SU-DHL-6 (cell line): Measurements from ENCODE around the gene BNIP5.

Experiments
- H2AFZ ChIP-seq: fragments of 200-600 bp; sonication (generic); 2 replicates; pipeline ENCODE4 v1.6.1; 2014; ENCODE audit warnings: low read depth, mild to moderate bottlenecking, moderate library complexity, mixed read lengths, antibody characterized with exemption, low read length; ENCODE audit not compliant: severe bottlenecking
- H3F3A ChIP-seq: fragments of 200-600 bp; shearing (Covaris generic); 2 replicates; pipeline ENCODE4 v1.6.0; 2016; ENCODE audit warnings: antibody characterized with exemption, mild to moderate bottlenecking; ENCODE audit not compliant: insufficient read depth
- H3K27ac ChIP-seq: fragments of 200-600 bp; sonication (generic); 2 replicates; pipeline ENCODE4 v1.5.1; 2016; ENCODE audit warnings: low read depth, mild to moderate bottlenecking, low read length, moderate library complexity, mixed read lengths
- H3K27me3 ChIP-seq: fragments of 200-600 bp; sonication (generic), shearing (Covaris generic); 2 replicates; pipeline ENCODE4 v1.6.0; 2014; ENCODE audit warnings: mild to moderate bottlenecking, low read length
- H3K36me3 ChIP-seq: fragments of 200-600 bp; sonication (generic); 2 replicates; pipeline ENCODE4 v1.6.1; 2014; ENCODE audit warnings: mild to moderate bottlenecking, low read length, mixed read lengths
- H3K4me2 ChIP-seq: fragments of 300-600, 200-600 bp; shearing (Covaris generic), sonication (generic); 2 replicates; pipeline ENCODE4 v1.6.0; 2014; ENCODE audit warnings: low read length, low read depth, mild to moderate bottlenecking; ENCODE audit not compliant: poor library complexity, severe bottlenecking
- H3K4me3 ChIP-seq: fragments of 200-600 bp; sonication (generic); 2 replicates; pipeline ENCODE4 v1.5.1; 2014; ENCODE audit warnings: antibody characterized with exemption, low read length, mild to moderate bottlenecking, mixed read lengths; ENCODE audit not compliant: insufficient read depth, poor library complexity, severe bottlenecking
- H3K79me2 ChIP-seq: fragments of 200-600 bp; sonication (generic); 2 replicates; pipeline ENCODE4 v1.6.1; 2014; ENCODE audit warnings: mild to moderate bottlenecking, low read length, moderate library complexity; ENCODE audit not compliant: insufficient read depth
- H3K9ac ChIP-seq: fragments of 200-600 bp; sonication (generic); 2 replicates; pipeline ENCODE4 v1.7.0; 2014; ENCODE audit warnings: mild to moderate bottlenecking, low read length
- H3K9me2 ChIP-seq: fragments of 200-600 bp; sonication (generic); replicated peaks from 2 replicates; pipeline ENCODE4 v1.6.1; 2014; ENCODE audit warnings: low read length; ENCODE audit not compliant: insufficient read depth
- H3K9me3 ChIP-seq: fragments of 200-600 bp; sonication (generic); 2 replicates; pipeline ENCODE4 v1.6.1; 2014; ENCODE audit warnings: low read length, mixed read lengths; ENCODE audit not compliant: insufficient read depth
- H4K20me1 ChIP-seq: fragments of 200-600 bp; sonication (generic); 2 replicates; pipeline ENCODE4 v1.6.1; 2014; ENCODE audit warnings: low read depth, mild to moderate bottlenecking, antibody characterized with exemption, low read length, moderate library complexity, mixed read lengths
- CTCF ChIP-seq: fragments of 200-600 bp; sonication (generic); IDR thresholded peaks from one replicate; pipeline ENCODE4 v1.5.1; 2017; ENCODE audit warnings: antibody characterized with exemption, mild to moderate bottlenecking, low read length, moderate library complexity; ENCODE audit not compliant: insufficient read depth, poor library complexity, severe bottlenecking
- EZH2phosphoT487 ChIP-seq: fragments of 200-600 bp; sonication (generic), shearing (Covaris generic); conservative IDR thresholded peaks from 2 replicates; pipeline ENCODE4 v1.6.1; 2018; ENCODE audit warnings: mild to moderate bottlenecking, antibody characterized with exemption, low read length, moderate library complexity, mixed read lengths

BNIP5 gene

GRCh38 chr6:36286858-36287257, 49.8 kb downstream of the BNIP5 start:
- no peaks in the 10 kb centered on the region for H4K20me1 ChIP-seq
- H3F3A ChIP-seq, result no peaks in the 10 kb centered on the region
- no peaks in the 10 kb centered on the region for H3K36me3 ChIP-seq
- H3K9me2 ChIP-seq, result no peaks in the 10 kb centered on the region
- no peak for TF ChIP-seq CTCF
- no peak for TF ChIP-seq EZH2phosphoT487
- no peaks in the 10 kb centered on the region for H3K79me2 ChIP-seq
- H2AFZ ChIP-seq, result no peak overlapping the region
- no peak overlapping the region for H3K27ac ChIP-seq
- H3K4me2 ChIP-seq, result no peak overlapping the region
- no peak overlapping the region for H3K4me3 ChIP-seq
- peaks cover 3% of the 10 kb centered on the region; the same call in 1 of the 2 replicates for H3K27me3 ChIP-seq
- H3K9me3 ChIP-seq, result no peaks in the 10 kb centered on the region
- no peak overlapping the region for H3K9ac ChIP-seq

GRCh38 chr6:36285797-36286196, 50.9 kb downstream of the BNIP5 start:
- H2AFZ ChIP-seq, result no peak overlapping the region
- TF ChIP-seq CTCF (no peak), EZH2phosphoT487 (no peak)
- H4K20me1 ChIP-seq, result no peaks in the 10 kb centered on the region
- no peak overlapping the region for H3K9ac ChIP-seq
- H3K27me3 ChIP-seq, result peaks cover 3% of the 10 kb centered on the region; the same call in 1 of the 2 replicates
- H3K9me2 ChIP-seq, result no peaks in the 10 kb centered on the region
- H3F3A ChIP-seq, result no peaks in the 10 kb centered on the region
- H3K4me2 ChIP-seq, result no peak overlapping the region
- H3K79me2 ChIP-seq, result no peaks in the 10 kb centered on the region
- no peak overlapping the region for H3K4me3 ChIP-seq
- no peak overlapping the region for H3K27ac ChIP-seq
- no peaks in the 10 kb centered on the region for H3K36me3 ChIP-seq
- H3K9me3 ChIP-seq, result no peaks in the 10 kb centered on the region

- no peak for TF ChIP-seq EZH2phosphoT487
- TF ChIP-seq CTCF, result no peak
- H3K9me2 ChIP-seq, result no peaks in the 10 kb centered on the region
These were observed 51.5 kb downstream of the BNIP5 start for GRCh38 chr6:36285187-36285671.

More at GRCh38 chr6:36285187-36285671, 51.5 kb downstream of the BNIP5 start:
- H3K27ac ChIP-seq, result no peak overlapping the region
- H3K9me3 ChIP-seq, result no peaks in the 10 kb centered on the region
- H3K9ac ChIP-seq, result no peak overlapping the region
- H3F3A ChIP-seq, result no peaks in the 10 kb centered on the region
- no peak overlapping the region for H2AFZ ChIP-seq
- H3K27me3 ChIP-seq, result peaks cover 3% of the 10 kb centered on the region; the same call in 1 of the 2 replicates
- no peaks in the 10 kb centered on the region for H3K79me2 ChIP-seq
- no peak overlapping the region for H3K4me2 ChIP-seq
- no peaks in the 10 kb centered on the region for H3K36me3 ChIP-seq
- no peaks in the 10 kb centered on the region for H4K20me1 ChIP-seq
- H3K4me3 ChIP-seq, result no peak overlapping the region
